ENCODE results near the gene PCDH11X.
"Not testable (repeated sequence)": the region's sequence is repeated elsewhere in the genome, so short reads cannot be mapped to it uniquely, and the experiment has no call there.

PCDH11X gene

GRCh38 chrX:91779135-91779534, at the start of gene PCDH11X:
TSS of gene PCDH11X (plus strand) at chrX:91779375. CDS start at chrX:91835505, 56,130 bp downstream.
- DNase-seq: peak; percentile 8

DNA sequence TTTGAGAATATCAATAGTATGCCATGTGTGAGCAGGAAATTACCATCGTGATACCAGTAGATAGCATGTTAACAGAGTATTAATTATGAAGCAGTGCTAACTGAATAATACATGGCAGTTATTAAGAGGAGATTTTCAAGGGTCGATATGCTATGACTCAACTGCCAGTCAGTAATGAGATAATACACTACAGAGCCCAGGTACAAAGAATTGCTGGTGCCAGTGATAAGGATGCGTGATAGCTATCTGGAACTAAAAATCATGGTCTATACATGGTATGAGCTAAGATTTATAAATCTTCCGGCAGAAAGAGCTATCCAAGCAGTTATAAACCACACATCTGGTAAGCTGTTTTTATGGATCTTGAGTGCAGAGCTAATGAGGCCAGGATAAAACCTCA, 31.7 kb upstream of the PCDH11X start:
- DNase-seq: not testable (repeated sequence)

DNA sequence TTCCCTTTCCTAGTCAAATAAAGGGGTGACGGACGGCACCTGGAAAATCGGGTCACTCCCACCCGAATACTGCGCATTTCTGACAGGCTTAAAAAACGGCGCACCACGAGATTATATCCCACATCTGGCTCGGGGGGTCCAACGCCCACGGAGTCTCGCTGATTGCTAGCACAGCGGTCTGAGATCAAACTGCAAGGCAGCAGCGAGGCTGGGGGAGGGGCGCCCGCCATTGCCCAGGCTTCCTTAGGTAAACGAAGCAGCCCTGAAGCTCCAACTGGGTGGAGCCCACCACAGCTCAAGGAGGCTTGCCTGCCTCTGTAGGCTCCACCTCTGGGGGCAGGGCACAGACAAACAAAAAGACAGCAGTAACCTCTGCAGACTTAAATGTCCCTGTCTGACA, 26.2 kb upstream of the PCDH11X start:
- not testable (repeated sequence) for DNase-seq

DNA sequence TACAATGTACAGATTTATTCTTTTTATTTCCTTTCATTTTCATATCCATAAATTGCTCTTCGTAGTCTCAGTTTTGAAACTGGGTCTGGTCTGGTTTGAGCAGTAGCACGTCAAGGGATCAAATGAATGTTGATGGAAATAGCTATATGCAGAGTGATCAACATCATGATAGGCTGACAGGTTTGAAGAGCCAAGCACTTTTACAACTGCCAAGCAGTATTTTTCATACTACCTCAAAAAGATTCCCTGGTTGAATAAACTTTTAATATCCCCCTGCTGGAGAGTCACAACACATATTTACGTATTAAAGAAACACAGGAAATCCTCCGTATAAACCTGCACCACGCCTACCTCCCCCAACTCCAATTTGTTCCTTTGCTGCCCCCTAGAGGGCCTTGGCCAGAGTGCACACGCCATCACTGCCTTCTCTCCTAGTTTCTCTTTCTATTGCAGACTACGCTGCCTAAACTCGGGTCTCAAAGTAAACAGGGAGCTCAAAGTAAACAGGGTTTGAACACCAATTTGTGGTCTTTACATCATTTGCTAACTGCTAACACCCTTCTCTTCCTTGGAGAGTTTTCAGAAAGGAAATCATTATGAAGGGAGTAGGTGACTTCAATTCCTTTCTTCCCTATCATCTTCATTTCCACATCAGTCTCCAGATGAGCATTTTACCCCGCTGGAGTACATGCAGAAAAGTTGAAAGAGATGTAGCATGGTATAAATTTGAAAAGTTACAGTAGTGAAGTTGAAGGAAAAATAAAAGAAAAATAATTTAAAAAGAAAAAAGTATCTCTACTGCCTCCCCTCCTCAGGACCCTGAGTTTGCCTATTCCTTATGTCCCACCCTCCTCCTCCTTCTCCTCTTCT, 8.3 kb upstream of the PCDH11X start:
- not testable (repeated sequence) for DNase-seq

GRCh38 chrX:91773943-91774342, 5.2 kb upstream of the PCDH11X start:
- DNase-seq: not testable (repeated sequence)

DNA sequence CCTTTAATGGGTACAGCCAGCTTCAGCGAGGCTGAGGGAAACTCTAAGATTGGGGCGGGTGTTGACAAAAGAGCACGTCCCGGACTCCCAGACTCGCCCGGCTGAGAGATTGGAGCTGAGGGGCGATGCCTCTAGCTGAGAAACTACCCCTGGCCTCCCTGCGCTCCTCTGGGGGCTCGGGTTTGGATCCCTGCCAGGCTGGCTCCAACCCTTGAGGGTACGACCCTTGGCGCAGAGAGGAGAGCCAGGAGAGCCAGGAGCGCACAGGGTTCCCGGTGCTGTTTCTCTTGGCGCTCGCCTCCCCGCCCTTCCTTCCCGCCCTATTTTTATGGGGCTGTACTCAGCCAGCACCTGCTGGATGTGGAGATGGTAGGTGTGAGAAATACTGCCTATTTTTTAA, 833 bp downstream of the PCDH11X start:
- DNase-seq: not testable (repeated sequence)

DNA sequence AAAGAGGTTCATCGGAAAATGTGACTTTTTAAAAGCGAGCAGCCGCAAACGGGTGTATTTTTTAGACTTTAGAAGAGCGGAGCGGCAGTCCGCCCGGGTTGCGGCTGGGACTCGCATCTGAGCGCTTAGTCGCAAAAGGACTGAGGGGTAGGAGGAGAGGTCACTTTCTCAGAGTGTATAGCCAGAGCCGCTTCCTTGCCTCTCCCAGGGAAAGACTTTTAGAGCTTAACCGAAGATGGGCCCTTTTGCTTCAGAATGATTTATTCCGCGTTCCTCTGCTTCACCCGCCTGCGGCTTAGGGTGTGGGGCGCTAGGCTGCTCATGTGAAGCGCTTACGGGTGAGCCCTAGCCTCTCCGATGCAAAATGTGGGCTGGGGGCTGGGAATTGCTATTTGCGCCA, 1.5 kb downstream of the PCDH11X start:
- DNase-seq: not testable (repeated sequence)

GRCh38 chrX:91781553-91782298, 2.6 kb downstream of the PCDH11X start:
- not testable (repeated sequence) for DNase-seq

DNA sequence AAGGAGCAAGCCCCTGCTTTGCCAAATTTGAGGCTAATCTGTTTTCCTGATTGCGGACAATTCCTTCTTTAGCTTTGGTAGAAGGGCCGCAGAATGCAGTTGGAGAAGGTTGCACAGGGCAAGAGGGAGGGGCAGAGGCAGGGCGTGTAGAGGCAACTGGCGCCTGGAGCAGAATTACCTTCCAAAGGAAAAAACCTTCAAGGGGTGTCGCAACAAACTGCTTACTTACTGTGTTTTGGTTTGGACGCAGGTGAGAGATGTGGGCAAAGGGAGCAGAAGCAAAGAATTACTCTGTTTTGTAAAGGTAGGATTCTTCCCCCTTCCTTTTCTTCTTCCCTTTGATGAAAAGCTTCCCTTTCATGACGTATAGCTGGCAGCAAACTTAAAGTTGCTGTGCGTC, 3.6 kb downstream of the PCDH11X start:
- DNase-seq: not testable (repeated sequence)

GRCh38 chrX:91817537-91817936, 38.4 kb downstream of the PCDH11X start:
- DNase-seq: not testable (repeated sequence)

GRCh38 chrX:91825321-91825720, 46.1 kb downstream of the PCDH11X start:
- DNase-seq: not testable (repeated sequence)
